ENCODE results near the gene ESPNL.

ESPNL gene

DNA sequence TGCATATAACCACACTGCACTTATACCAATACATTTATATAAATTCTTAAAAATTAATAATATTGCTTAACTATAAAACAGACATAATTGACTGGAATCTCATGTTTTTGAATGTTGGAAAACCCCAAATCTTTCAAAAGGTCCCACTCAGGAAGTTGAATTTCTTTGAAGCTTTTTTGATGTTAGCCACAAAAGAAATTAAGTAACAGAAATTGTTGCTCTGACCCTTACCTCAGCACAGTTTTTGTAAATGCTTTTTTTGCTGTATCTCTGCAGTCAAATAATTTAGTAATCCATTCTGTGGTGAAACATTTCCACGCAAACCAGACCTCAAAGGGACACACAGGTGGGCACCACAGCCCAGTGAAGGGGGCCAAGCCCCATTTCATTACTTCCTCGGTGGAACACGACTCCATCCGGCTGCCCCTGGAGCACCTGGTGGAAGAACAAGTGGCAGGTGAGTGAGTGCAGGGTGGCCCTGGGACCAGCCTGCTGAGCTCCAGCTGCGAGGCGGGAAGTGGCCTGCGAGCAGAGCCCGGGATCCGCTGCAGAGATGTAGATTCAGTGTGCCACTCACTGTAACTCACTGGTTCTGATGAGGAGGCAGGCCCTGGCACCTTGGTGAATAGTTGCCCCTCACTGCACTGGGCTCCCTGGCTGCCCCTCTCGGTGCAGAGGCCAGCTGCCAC lies 31.0 kb upstream of the ESPNL start:
- H3K4me1 ChIP-seq: peaks cover 0 to 11% (median 5%) of the 10 kb centered on the region in 10 experiments; a peak in 4 of 20 replicates
- TF ChIP-seq Cebpa-rat (IDR thresholded peaks at IDR 0.05): no peak
- peaks cover 19 to 38% (median 28%) of the 10 kb centered on the region in 11 experiments for H3K9me3 ChIP-seq (replicated peaks in 1 of 11)
- no peak overlapping the region for H3K4me3 ChIP-seq
- H3K27ac ChIP-seq: no peak overlapping the region
- 0 out of 22 replicates have a peak, but pooled peaks cover 0 to 6% (median 0%) of the 10 kb centered on the region in 11 experiments for H4K20me1 ChIP-seq
- peaks cover 92 to 100% (median 99%) of the 10 kb centered on the region in 11 experiments for H3K36me3 ChIP-seq
- H3K9ac ChIP-seq: no peak overlapping the region
- no peaks in the 10 kb centered on the region for H3K27me3 ChIP-seq
- H3K4me2 ChIP-seq: no peak overlapping the region; a peak in 2 of 22 replicates

DNA sequence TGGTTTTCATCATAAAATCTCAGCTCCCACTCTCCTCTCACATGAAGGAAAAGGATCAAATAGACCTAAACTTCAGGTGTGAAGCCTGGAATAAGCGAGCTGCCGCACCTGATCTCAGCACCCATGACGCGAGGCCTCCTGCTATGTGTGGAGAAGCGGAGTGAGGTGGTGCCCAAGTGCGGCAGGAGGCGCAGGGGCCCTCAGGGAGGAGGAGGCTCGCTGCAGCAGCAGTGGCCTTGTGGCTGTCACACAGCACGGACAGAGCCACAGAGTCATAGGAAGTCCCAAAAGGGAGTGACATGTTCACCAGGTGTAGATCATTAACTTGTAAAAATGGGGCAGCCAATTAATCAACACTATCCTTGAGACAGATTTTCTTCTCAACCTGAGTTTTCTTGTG lies 30.3 kb upstream of the ESPNL start:
- H3K36me3 ChIP-seq: peaks cover 91 to 100% (median 98%) of the 10 kb centered on the region in 11 experiments
- no peak for TF ChIP-seq Cebpa-rat (IDR thresholded peaks at IDR 0.05)
- H3K27ac ChIP-seq: no peak overlapping the region

DNA sequence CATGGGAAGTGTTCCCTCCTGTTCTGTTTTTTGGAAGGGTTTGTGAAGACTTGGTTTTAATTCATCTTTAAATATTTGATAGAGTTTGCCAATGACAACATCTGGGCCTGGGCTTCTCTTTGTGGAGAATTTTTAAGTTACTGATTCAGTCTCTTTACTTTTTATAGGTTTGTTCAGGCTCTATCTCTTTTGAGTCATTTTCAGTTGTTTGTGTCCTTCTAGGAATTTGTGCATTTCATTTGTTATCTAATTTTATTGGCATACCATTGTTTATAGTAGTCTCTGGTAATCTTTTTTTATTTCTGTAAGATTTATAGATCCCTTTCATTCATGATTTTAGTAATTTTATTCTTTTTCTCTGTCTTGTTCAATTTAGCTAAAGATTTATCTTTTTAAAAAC lies 24.7 kb upstream of the ESPNL start:
- Histone ChIP-seq H3K27me3 (no peaks in the 10 kb centered on the region), H3K27ac (no peak overlapping the region), H3K36me3 (peaks cover 62 to 90% (median 74%) of the 10 kb centered on the region in 11 experiments), H4K20me1 (no peaks in the 10 kb centered on the region), H3K4me1 (no peaks in the 10 kb centered on the region), H3K4me2 (no peak overlapping the region), H3K9ac (no peak overlapping the region), H3K4me3 (no peak overlapping the region), H3K9me3 (replicated peaks in 1 of 11) (peaks cover 27 to 48% (median 38%) of the 10 kb centered on the region in 11 experiments)
- TF ChIP-seq Cebpa-rat (IDR thresholded peaks at IDR 0.05): no peak

More for the DNA sequence above, 30.3 kb upstream of the ESPNL start:
- Histone ChIP-seq H3K9me3 (replicated peaks in 1 of 11) (peaks cover 19 to 43% (median 31%) of the 10 kb centered on the region in 11 experiments), H3K27me3 (no peaks in the 10 kb centered on the region), H3K9ac (no peak overlapping the region), H3K4me1 (peaks cover 0 to 11% (median 5%) of the 10 kb centered on the region in 10 experiments; a peak in 4 of 20 replicates), H3K4me2 (no peak overlapping the region; a peak in 1 of 22 replicates), H3K4me3 (no peak overlapping the region), H4K20me1 (0 out of 22 replicates have a peak, but pooled peaks cover 0 to 6% (median 0%) of the 10 kb centered on the region in 11 experiments)

- Histone ChIP-seq H3K4me1 (no peaks in the 10 kb centered on the region), H3K36me3 (peaks cover 62 to 90% (median 74%) of the 10 kb centered on the region in 11 experiments), H3K4me2 (no peak overlapping the region), H3K4me3 (no peak overlapping the region), H3K9ac (no peak overlapping the region), H4K20me1 (no peaks in the 10 kb centered on the region), H3K27me3 (no peaks in the 10 kb centered on the region), H3K9me3 (replicated peaks in 1 of 11) (peaks cover 24 to 39% (median 36%) of the 10 kb centered on the region in 11 experiments), H3K27ac (no peak overlapping the region)
- no peak for TF ChIP-seq Cebpa-rat (IDR thresholded peaks at IDR 0.05)
These were observed 22.8 kb upstream of the ESPNL start for GRCh38 chr2:238077292-238077691.

GRCh38 chr2:238079874-238080327 lies 20.2 kb upstream of the ESPNL start:
- H3K9me3 ChIP-seq (replicated peaks in 1 of 11): peaks cover 6 to 20% (median 14%) of the 10 kb centered on the region in 11 experiments; a peak in 18 of 22 replicates
- no peaks in the 10 kb centered on the region for H3K27me3 ChIP-seq
- no peak overlapping the region for H3K4me3 ChIP-seq
- H3K4me2 ChIP-seq: no peak overlapping the region
- H3K36me3 ChIP-seq: peaks cover 60 to 90% (median 75%) of the 10 kb centered on the region in 11 experiments
- H4K20me1 ChIP-seq: no peaks in the 10 kb centered on the region
- H3K9ac ChIP-seq: no peak overlapping the region
- H3K4me1 ChIP-seq: no peaks in the 10 kb centered on the region
- no peak overlapping the region for H3K27ac ChIP-seq
- no peak for TF ChIP-seq Cebpa-rat (IDR thresholded peaks at IDR 0.05)

- H3K36me3 ChIP-seq: peaks cover 60 to 96% (median 77%) of the 10 kb centered on the region in 11 experiments
- TF ChIP-seq Cebpa-rat (IDR thresholded peaks at IDR 0.05): no peak
- H4K20me1 ChIP-seq: no peaks in the 10 kb centered on the region
- no peak overlapping the region for H3K4me3 ChIP-seq
- H3K9ac ChIP-seq: no peak overlapping the region
- H3K27ac ChIP-seq: no peak overlapping the region
- H3K4me2 ChIP-seq: no peak overlapping the region
- no peaks in the 10 kb centered on the region for H3K4me1 ChIP-seq
- H3K27me3 ChIP-seq: no peaks in the 10 kb centered on the region
- H3K9me3 ChIP-seq (replicated peaks in 1 of 11): peaks cover 6 to 20% (median 14%) of the 10 kb centered on the region in 11 experiments; a peak in 18 of 22 replicates
These were observed 19.6 kb upstream of the ESPNL start for GRCh38 chr2:238080518-238080917.

- Histone ChIP-seq H3K27ac (no peak overlapping the region), H3K4me2 (no peak overlapping the region), H3K9ac (no peak overlapping the region), H3K4me1 (peaks cover 0 to 1% (median 0%) of the 10 kb centered on the region in 10 experiments; a peak in 6 of 20 replicates), H3K4me3 (no peak overlapping the region), H3K36me3 (peaks cover 58 to 97% (median 75%) of the 10 kb centered on the region in 11 experiments), H3K27me3 (no peaks in the 10 kb centered on the region), H4K20me1 (no peaks in the 10 kb centered on the region), H3K9me3 (replicated peaks in 1 of 11) (peaks cover 6 to 18% (median 12%) of the 10 kb centered on the region in 11 experiments; a peak in 18 of 22 replicates)
- TF ChIP-seq Cebpa-rat (IDR thresholded peaks at IDR 0.05): no peak
These were observed 19.0 kb upstream of the ESPNL start for GRCh38 chr2:238081150-238081549.

DNA sequence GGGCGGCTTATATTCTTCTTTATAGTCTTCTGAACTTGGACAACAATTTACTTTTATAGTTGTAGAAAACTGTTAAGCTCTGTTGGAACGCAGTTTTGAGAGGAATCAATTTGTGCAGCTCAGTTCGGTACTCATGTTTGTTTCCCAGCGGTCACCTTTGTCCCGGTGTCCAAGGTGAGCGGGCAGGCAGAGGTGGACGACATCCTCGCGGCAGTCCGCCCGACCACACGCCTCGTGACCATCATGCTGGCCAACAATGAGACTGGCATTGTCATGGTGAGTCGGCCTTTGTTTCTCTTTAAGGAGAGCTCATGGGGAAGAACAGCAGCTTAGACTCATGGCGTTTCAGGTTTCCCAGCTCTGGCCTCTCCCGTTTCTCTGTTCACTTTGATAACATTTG lies 18.6 kb upstream of the ESPNL start:
- no peak overlapping the region for H3K4me3 ChIP-seq
- H3K27me3 ChIP-seq: no peaks in the 10 kb centered on the region
- H4K20me1 ChIP-seq: no peaks in the 10 kb centered on the region
- H3K9ac ChIP-seq: no peak overlapping the region
- H3K4me1 ChIP-seq: peaks cover 0 to 5% (median 4%) of the 10 kb centered on the region in 10 experiments; a peak in 17 of 20 replicates
- no peak overlapping the region for H3K4me2 ChIP-seq
- peaks cover 55 to 97% (median 74%) of the 10 kb centered on the region in 11 experiments for H3K36me3 ChIP-seq
- TF ChIP-seq Cebpa-rat (IDR thresholded peaks at IDR 0.05): no peak
- no peak overlapping the region for H3K27ac ChIP-seq
- peaks cover 4 to 15% (median 10%) of the 10 kb centered on the region in 11 experiments; a peak in 17 of 22 replicates for H3K9me3 ChIP-seq (replicated peaks in 1 of 11)

GRCh38 chr2:238082151-238082550 lies 18.0 kb upstream of the ESPNL start:
- Histone ChIP-seq H3K27me3 (no peaks in the 10 kb centered on the region), H3K4me2 (no peak overlapping the region), H3K9ac (no peak overlapping the region), H3K4me1 (peaks cover 5 to 11% (median 10%) of the 10 kb centered on the region in 10 experiments), H3K27ac (no peak overlapping the region), H3K9me3 (replicated peaks in 1 of 11) (peaks cover 0 to 9% (median 5%) of the 10 kb centered on the region in 11 experiments; a peak in 14 of 22 replicates), H4K20me1 (no peaks in the 10 kb centered on the region), H3K4me3 (no peak overlapping the region), H3K36me3 (peaks cover 50 to 92% (median 68%) of the 10 kb centered on the region in 11 experiments)
- no peak for TF ChIP-seq Cebpa-rat (IDR thresholded peaks at IDR 0.05)
